Lower leg skin (tissue), 4 donors: ENCODE measurements around the gene EXO1. TPM values are rescaled to one million over a fixed set of nuclear protein-coding genes. Genes with fewer than 3 reads are reported as not detected.

Experiments
- DNase-seq, 2 donors: peaks; one replicate each; pipeline ENCODE4 v3.0.0-alpha.2; 2019; ENCODE audit warnings: low spot score in 2 of 2
- H3K4me3 ChIP-seq: fragments of 200-600 bp; sonication (generic); 2 replicates; pipeline ENCODE4 v1.5.1; 2017; ENCODE audit warnings: mild to moderate bottlenecking, low read depth; ENCODE audit not compliant: poor library complexity, severe bottlenecking
- POLR2A ChIP-seq, 2 donors: fragments of 450-650 bp; IDR thresholded peaks; one replicate each; pipeline ENCODE4 v1.6.1; 2016 to 2017; ENCODE audit warnings: antibody characterized with exemption in 2 of 2, mild to moderate bottlenecking in 1 of 2, moderate library complexity in 1 of 2
- WGBS, 2 donors: methylation state at CpG; one replicate each; pipeline ENCODE4 v1.1.5; 2018; 5-methylcytosine and 5-hydroxymethylcytosine counted together
- intact Hi-C: fragments of 100-400 bp; cut with DNase I; formaldehyde crosslinking; loops from one replicate; pipeline ENCODE4 v1.15.0; 2023; ENCODE audit warnings: low total_unique reads
- total RNA-seq, 4 donors: library from RNA; depleted of rRNA; stranded (reverse); fragments of >200 nt; gene quantifications; one replicate each; pipeline ENCODE4 v1.1.0, GENCODE V29; 2016
- TF ChIP-seq, protein P1 (sequence below), 3 donors: fragments of 450-650 bp; IDR thresholded peaks; one replicate each; pipeline ENCODE4 v1.5.1; 2016; ENCODE audit warnings: antibody characterized with exemption in 3 of 3, mild to moderate bottlenecking in 3 of 3, moderate library complexity in 2 of 3

Gene EXO1
- total RNA-seq, 4 donors from 2014 or later = 0.52 to 1.2 TPM; not detected in 2

GRCh38 chr1:241810769-241811405 is 37.1 kb upstream of the EXO1 start:
- intact Hi-C loops = no loop called here
- WGBS, 2 donors = 80 to 88% methylated on average over 8 of the region's 8 CpGs
- DNase-seq = no peak
- no peak overlapping the region for H3K4me3 ChIP-seq
- TF ChIP-seq POLR2A (IDR thresholded peaks at IDR 0.05) = no peak
- TF ChIP-seq, protein P1, sequence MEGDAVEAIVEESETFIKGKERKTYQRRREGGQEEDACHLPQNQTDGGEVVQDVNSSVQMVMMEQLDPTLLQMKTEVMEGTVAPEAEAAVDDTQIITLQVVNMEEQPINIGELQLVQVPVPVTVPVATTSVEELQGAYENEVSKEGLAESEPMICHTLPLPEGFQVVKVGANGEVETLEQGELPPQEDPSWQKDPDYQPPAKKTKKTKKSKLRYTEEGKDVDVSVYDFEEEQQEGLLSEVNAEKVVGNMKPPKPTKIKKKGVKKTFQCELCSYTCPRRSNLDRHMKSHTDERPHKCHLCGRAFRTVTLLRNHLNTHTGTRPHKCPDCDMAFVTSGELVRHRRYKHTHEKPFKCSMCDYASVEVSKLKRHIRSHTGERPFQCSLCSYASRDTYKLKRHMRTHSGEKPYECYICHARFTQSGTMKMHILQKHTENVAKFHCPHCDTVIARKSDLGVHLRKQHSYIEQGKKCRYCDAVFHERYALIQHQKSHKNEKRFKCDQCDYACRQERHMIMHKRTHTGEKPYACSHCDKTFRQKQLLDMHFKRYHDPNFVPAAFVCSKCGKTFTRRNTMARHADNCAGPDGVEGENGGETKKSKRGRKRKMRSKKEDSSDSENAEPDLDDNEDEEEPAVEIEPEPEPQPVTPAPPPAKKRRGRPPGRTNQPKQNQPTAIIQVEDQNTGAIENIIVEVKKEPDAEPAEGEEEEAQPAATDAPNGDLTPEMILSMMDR (IDR thresholded peaks at IDR 0.05) = no peak

DNA sequence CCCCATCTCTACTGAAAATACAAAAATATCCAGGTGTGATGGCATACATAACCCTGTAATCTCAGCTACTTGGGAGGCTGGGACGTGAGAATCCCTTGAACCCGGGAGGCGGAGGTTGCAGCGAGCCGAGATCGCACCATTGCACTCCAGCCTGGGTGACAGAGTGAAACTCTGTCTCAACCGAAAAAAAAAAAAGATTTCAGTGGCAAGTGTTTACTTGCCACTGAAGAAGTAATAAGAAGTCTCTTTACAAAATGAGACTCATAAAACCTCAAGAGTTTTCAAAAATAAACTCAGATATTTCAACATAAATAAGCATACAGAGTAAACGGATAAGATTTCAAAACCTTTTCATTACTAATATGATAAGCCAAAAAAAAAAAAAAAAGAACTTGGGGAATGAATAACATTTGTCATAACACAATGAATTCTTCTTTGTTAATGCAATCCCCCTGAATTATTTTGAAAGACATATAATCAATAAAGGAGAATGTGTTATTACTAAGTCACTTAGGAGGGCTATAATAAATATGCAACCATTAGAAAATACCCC is 34.2 kb upstream of the EXO1 start:
- intact Hi-C loops = no loop called here
- H3K4me3 ChIP-seq = no peak overlapping the region
- TF ChIP-seq, protein P1 (IDR thresholded peaks at IDR 0.05) = no peak
- no peak for TF ChIP-seq POLR2A (IDR thresholded peaks at IDR 0.05)
- DNase-seq = no peak
- 82 to 86% methylated on average over 8 of the region's 8 CpGs for WGBS, 2 donors

DNA sequence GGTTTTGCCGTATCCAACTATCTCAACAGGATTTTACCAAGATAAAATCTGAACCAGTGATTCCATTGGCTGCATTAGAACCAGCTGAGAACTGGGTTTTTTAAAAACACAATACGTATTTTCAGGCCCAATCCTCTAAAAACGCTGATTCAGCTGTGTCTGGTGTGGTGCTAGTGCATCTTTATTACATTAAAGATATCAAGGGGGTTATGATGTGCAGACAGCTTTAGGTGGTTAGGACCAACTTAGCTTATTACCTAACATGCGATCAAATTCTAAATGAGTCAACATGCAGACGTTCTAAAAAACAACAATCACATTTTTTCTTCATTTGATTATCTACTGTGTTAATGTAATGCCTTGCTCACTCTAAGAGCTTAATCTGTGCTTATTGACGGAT is 32.0 kb upstream of the EXO1 start:
- 86 to 88% methylated on average over 6 of the region's 6 CpGs for WGBS, 2 donors
- TF ChIP-seq, protein P1 (IDR thresholded peaks at IDR 0.05) = no peak
- no peak for TF ChIP-seq POLR2A (IDR thresholded peaks at IDR 0.05)
- intact Hi-C loops = no loop called here
- DNase-seq = no peak
- H3K4me3 ChIP-seq = no peak overlapping the region

DNA sequence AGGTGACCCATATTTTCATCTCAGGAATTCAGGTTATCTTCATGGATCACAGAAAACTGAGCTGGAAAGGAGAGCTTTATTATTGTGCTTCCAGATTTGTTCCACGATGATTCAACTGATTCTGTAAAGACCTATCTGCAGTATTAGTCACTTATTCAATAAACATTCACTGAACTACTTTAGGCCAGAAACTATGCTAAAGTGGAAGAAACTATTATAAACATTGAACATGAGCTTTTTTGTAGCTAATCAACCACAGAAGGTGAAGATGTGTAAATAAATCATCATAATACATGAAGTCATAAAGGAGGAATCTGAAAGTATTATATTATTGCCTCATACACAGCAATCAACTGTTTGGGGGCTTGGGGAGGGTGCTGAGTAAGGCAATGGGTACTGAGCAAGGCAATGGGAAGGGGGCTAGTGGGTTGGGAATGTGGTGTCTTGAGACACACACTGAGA is 30.6 kb upstream of the EXO1 start:
- H3K4me3 ChIP-seq = no peak overlapping the region
- intact Hi-C loops = no loop called here
- WGBS, 2 donors = 67 to 78% methylated on average over 1 of the region's 1 CpG
- DNase-seq = no peak
- TF ChIP-seq, protein P1 (IDR thresholded peaks at IDR 0.05) = no peak

DNA sequence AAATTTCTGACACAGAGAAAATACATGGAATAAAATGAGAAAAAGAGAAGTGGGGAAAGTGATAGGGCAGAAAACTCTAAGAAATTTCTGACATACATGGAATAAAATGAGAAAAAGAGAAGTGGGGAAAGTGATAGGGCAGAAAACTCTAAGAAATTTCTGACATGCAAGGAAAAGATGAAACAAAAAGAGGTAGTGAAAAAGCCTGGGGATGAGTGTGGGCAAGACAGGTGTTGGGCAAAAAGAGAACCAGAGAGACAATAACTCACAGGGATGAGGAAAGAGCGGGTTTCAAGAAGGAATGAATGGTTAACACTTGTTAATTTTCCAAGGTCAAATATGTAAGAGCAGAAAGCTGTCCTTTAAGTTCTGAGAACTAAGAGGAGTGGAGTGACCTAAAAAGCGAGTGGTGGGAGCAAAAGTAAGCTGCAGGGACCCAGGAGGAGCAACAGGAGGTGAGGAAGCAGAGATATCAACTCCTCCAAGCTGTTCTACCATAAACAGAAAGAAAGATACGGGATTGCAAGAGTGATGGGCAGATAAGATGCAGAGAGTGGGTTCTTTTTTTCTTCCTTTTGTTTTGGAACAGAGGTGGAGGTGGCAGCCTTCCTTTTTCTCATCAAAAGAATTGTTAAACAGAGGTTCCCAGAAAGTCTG is 29.9 kb upstream of the EXO1 start:
- no peak for DNase-seq
- H3K4me3 ChIP-seq = no peak overlapping the region
- intact Hi-C loops = no loop called here
- 65 to 66% methylated on average over 3 of the region's 3 CpGs for WGBS, 2 donors
- TF ChIP-seq, protein P1 (IDR thresholded peaks at IDR 0.05) = no peak
- no peak for TF ChIP-seq POLR2A (IDR thresholded peaks at IDR 0.05)
